Measurements from ENCODE around the gene MMP24. TPM values are rescaled to one million over a fixed set of nuclear protein-coding genes. Genes with fewer than 3 reads are reported as not detected.

MMP24 gene
- total and polyA plus RNA-seq, 2 of the 13 experiments (the other 11 are each of a cell fraction or from before 2014, with no cell fraction given): 0.29 to 0.35 TPM

DNA sequence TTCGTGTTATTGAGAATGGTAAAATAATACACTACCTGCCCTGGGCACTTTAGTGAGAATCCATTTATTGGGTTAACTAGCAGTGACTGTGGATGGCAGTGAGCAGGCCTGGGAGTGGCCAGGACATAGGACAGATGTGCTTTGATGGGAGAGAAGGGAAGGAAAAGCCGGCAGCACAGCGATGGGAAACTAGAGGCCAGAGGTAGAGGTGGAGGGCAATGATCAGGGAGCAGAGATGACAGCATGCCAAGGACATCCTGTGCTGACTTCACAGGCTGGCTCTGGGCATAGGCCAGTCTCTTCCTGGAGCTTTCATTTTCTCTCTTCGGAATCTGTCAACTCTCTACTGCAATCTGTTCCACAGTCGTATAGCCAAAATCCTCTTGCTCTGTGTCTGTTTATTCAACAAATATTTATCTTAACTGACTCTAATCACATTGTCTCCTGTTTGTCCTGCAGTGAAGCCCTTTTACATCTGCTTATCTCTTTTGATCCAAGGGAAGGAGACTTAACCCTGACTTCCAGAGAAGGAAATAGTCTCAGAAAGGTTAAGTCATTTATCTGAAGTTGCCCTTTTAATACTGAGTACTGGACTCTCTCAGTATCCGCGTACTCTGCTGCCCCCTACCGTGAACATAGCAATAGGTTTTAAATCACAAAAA lies 18.4 kb upstream of the MMP24 start (continued):
- TF ChIP-seq, protein P1, sequence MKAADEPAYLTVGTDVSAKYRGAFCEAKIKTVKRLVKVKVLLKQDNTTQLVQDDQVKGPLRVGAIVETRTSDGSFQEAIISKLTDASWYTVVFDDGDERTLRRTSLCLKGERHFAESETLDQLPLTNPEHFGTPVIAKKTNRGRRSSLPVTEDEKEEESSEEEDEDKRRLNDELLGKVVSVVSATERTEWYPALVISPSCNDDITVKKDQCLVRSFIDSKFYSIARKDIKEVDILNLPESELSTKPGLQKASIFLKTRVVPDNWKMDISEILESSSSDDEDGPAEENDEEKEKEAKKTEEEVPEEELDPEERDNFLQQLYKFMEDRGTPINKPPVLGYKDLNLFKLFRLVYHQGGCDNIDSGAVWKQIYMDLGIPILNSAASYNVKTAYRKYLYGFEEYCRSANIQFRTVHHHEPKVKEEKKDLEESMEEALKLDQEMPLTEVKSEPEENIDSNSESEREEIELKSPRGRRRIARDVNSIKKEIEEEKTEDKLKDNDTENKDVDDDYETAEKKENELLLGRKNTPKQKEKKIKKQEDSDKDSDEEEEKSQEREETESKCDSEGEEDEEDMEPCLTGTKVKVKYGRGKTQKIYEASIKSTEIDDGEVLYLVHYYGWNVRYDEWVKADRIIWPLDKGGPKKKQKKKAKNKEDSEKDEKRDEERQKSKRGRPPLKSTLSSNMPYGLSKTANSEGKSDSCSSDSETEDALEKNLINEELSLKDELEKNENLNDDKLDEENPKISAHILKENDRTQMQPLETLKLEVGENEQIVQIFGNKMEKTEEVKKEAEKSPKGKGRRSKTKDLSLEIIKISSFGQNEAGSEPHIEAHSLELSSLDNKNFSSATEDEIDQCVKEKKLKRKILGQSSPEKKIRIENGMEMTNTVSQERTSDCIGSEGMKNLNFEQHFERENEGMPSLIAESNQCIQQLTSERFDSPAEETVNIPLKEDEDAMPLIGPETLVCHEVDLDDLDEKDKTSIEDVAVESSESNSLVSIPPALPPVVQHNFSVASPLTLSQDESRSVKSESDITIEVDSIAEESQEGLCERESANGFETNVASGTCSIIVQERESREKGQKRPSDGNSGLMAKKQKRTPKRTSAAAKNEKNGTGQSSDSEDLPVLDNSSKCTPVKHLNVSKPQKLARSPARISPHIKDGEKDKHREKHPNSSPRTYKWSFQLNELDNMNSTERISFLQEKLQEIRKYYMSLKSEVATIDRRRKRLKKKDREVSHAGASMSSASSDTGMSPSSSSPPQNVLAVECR (CRISPR knock-in tag; IDR thresholded peaks at IDR 0.05; ENCODE audit: borderline replicate concordance): peak; percentile 76; the same call in 1 of the 2 replicates
- TF ChIP-seq NONO (IDR thresholded peaks at IDR 0.05) (no peak), NONO (CRISPR knock-in tag; conservative IDR thresholded peaks at IDR 0.05) (0 out of 2 replicates have a peak, but pooled peaks have one; percentile 35), HDAC1 (CRISPR knock-in tag; IDR thresholded peaks at IDR 0.05) (peak; percentile 49; the same call in 1 of the 2 replicates), HNRNPL (IDR thresholded peaks at IDR 0.05; ENCODE audit: low read depth, low read length) (0 out of 2 replicates have a peak, but pooled peaks have one; percentile 46), ZSCAN21 (CRISPR knock-in tag; IDR thresholded peaks at IDR 0.05; ENCODE audit: borderline replicate concordance) (peak; percentile 16; the same call in 1 of the 2 replicates), ZNF652 (CRISPR knock-in tag; IDR thresholded peaks at IDR 0.05; ENCODE audit: borderline replicate concordance, low read depth) (peak; percentile 79), NR2F6 (IDR thresholded peaks at IDR 0.05) (peak; percentile 57), NR2F6 (CRISPR knock-in tag; IDR thresholded peaks at IDR 0.05) (peak; percentile 54), ZNF234 (CRISPR knock-in tag; conservative IDR thresholded peaks at IDR 0.05) (no peak), ZFP82 (CRISPR knock-in tag; IDR thresholded peaks at IDR 0.05; ENCODE audit: borderline replicate concordance) (no peak), ZNF747 (CRISPR knock-in tag; IDR thresholded peaks at IDR 0.05; ENCODE audit: borderline replicate concordance) (peak; percentile 74; the same call in 1 of the 2 replicates), MIXL1 (CRISPR knock-in tag; IDR thresholded peaks at IDR 0.05) (peak; percentile 88)
- TF ChIP-seq, protein P2, sequence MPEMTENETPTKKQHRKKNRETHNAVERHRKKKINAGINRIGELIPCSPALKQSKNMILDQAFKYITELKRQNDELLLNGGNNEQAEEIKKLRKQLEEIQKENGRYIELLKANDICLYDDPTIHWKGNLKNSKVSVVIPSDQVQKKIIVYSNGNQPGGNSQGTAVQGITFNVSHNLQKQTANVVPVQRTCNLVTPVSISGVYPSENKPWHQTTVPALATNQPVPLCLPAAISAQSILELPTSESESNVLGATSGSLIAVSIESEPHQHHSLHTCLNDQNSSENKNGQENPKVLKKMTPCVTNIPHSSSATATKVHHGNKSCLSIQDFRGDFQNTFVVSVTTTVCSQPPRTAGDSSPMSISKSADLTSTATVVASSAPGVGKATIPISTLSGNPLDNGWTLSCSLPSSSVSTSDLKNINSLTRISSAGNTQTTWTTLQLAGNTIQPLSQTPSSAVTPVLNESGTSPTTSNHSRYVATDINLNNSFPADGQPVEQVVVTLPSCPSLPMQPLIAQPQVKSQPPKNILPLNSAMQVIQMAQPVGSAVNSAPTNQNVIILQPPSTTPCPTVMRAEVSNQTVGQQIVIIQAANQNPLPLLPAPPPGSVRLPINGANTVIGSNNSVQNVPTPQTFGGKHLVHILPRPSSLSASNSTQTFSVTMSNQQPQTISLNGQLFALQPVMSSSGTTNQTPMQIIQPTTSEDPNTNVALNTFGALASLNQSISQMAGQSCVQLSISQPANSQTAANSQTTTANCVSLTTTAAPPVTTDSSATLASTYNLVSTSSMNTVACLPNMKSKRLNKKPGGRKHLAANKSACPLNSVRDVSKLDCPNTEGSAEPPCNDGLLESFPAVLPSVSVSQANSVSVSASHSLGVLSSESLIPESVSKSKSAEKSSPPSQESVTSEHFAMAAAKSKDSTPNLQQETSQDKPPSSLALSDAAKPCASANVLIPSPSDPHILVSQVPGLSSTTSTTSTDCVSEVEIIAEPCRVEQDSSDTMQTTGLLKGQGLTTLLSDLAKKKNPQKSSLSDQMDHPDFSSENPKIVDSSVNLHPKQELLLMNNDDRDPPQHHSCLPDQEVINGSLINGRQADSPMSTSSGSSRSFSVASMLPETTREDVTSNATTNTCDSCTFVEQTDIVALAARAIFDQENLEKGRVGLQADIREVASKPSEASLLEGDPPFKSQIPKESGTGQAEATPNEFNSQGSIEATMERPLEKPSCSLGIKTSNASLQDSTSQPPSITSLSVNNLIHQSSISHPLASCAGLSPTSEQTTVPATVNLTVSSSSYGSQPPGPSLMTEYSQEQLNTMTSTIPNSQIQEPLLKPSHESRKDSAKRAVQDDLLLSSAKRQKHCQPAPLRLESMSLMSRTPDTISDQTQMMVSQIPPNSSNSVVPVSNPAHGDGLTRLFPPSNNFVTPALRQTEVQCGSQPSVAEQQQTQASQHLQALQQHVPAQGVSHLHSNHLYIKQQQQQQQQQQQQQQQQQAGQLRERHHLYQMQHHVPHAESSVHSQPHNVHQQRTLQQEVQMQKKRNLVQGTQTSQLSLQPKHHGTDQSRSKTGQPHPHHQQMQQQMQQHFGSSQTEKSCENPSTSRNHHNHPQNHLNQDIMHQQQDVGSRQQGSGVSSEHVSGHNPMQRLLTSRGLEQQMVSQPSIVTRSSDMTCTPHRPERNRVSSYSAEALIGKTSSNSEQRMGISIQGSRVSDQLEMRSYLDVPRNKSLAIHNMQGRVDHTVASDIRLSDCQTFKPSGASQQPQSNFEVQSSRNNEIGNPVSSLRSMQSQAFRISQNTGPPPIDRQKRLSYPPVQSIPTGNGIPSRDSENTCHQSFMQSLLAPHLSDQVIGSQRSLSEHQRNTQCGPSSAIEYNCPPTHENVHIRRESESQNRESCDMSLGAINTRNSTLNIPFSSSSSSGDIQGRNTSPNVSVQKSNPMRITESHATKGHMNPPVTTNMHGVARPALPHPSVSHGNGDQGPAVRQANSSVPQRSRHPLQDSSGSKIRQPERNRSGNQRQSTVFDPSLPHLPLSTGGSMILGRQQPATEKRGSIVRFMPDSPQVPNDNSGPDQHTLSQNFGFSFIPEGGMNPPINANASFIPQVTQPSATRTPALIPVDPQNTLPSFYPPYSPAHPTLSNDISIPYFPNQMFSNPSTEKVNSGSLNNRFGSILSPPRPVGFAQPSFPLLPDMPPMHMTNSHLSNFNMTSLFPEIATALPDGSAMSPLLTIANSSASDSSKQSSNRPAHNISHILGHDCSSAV (CRISPR knock-in tag; IDR thresholded peaks at IDR 0.05; ENCODE audit: borderline replicate concordance): no peak

Measured in HepG2 (cell line).